GM18907 (cell line): Measurements from ENCODE around the gene TSHZ1.

Experiments
- ATAC-seq: cut with Tn5 transposase; IDR thresholded peaks from one replicate; pipeline ENCODE4 v1.9.1; 2021; ENCODE audit warnings: mild to moderate bottlenecking, moderate library complexity; ENCODE audit not compliant: unreplicated experiment

TSHZ1 gene

DNA sequence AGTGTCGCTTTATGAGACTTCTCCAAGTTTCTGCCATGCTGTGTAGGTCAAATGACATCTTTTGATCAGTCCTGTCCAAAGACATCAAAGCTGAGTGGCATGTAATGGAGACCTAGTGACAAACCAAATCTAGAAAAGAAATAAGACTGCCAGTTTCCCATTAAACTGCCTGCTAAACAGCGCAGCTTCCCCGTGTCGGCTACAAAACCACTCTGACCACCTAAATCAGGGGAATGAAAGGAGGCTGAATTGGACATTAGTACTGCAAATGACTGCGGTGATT lies 57.7 kb downstream of the TSHZ1 start:
- no peak for ATAC-seq

DNA sequence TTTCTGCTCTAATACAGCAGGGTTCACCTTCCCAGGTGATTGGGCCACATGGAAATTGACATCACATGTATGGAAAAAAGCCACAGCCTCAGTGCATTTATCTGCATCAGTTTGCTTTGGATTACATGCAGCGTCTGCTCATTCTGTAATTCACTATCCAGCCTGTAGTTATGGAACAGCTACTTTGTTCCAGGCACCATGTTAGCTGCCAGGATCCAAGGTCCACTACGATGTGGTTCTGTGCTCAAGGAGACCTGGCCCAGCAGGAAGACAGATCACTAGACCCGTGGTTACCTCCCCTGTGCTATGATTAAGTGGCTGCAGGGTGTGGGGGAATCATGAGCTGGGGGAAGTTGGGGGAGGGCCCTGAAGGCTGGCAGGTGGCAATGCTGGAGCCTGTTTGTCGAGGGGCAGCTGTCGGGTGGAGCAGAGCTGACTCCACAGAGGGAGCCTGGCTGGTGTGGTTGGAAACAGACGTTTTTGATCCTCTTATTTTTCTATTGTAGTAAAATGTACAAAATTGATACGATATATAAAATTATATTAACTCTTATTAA lies 58.6 kb downstream of the TSHZ1 start:
- ATAC-seq = no peak

GRCh38 chr18:75269696-75270095 lies 59.1 kb downstream of the TSHZ1 start:
- ATAC-seq = no peak

DNA sequence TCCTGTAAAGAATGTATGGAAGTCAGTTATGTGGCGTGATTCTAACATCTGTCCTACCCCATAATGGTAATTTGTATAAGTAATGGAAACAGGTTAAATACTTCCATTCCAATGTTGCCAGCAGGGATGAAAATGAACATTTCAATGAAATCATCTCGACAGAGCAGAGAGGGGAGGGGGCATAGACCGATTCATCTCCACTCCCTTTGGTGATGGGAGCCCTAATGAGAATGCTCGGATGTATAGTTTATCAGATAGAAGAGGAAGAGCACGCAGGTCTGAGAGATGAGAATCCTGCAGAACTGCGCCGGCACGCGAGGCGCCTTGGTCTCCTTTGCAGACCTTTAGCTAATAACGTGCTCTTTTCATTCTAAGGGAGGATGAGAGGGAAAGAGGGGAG lies 61.4 kb downstream of the TSHZ1 start:
- no peak for ATAC-seq

GRCh38 chr18:75273817-75274216 lies 63.2 kb downstream of the TSHZ1 start:
- no peak for ATAC-seq

GRCh38 chr18:75275226-75275625 lies 64.6 kb downstream of the TSHZ1 start:
- no peak for ATAC-seq

DNA sequence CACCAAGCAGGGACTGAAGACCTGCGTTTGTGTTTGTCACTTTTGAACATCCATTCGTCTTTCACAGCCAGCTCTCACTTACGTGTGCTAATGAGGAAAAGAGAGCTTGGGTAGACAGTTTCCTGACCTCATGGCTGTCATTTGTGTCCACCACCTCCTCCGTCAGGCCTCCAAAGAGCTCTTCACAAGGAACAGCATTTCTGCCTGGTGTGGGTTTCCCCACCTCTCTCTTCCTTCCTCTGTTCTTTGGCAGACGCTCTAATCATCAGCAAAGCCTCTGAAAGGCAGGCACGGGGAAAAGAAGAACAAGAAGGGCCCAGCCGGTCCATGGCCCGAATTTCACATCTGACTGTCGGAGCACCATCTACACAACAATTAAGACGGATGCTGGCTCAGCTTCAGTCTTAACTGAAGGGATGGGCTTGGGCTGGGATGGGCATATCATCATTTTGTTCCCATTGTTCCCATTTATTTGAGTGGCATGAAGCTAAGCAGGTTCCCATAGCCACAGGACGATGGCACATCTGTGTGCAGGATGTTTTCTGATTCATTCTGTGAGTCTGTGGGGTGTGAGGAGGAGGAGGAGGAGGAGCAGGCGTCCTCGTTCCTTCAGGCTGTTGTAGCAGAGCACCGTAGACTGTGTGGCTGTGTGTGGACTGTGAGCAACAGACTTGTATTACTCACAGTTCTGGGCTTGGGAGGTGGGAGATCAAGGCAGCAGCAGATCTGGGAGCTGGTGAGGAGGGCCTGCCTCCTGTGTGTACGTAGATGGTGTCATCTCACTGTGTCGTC lies 66.4 kb downstream of the TSHZ1 start:
- no peak for ATAC-seq

GRCh38 chr18:75277610-75277928 lies 67.0 kb downstream of the TSHZ1 start:
- ATAC-seq = no peak

DNA sequence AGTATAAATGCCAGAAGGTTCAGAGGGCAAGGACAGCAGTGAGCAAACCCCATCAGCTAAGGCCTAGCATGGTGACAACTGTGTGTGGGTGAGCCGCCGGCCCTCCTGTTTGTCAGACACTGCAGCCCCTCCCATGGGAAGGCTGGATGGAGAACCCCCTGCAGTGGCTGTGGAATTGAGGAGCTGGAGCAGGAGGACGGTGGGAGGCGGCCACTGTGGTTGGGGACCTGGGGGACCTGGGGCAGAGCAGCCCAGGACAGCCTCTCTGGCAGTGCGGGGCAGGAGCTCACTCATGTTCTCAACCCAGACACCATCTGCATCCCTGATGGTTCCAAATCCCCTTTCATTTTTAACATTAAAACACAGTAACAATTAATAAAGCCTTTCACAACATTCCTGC lies 68.8 kb downstream of the TSHZ1 start:
- ATAC-seq = no peak

GRCh38 chr18:75280427-75281280 lies 70.1 kb downstream of the TSHZ1 start:
- no peak for ATAC-seq

DNA sequence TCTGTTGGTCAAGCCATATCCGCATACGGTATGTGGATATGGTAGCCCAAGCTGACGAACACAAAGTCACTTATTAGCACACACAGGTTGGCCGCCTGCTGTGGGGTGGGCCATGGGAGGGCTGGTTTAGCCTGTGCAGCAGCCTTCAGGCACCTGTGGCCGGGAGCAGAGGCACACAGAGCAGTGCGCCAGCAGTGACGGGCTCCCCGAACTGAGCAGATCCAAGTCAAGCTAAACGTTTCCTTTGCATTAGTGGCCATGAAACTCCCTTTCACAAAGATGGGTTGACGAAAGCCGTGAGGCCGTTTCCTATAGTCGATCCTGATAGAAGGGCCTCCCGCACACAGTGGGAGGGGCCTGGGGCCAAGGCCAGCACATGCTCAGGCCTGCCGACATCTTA lies 72.1 kb downstream of the TSHZ1 start:
- no peak for ATAC-seq

GRCh38 chr18:75283731-75284130 lies 73.1 kb downstream of the TSHZ1 start:
- ATAC-seq = no peak

- ATAC-seq = no peak
These were observed 74.0 kb downstream of the TSHZ1 start for GRCh38 chr18:75284566-75284965.

DNA sequence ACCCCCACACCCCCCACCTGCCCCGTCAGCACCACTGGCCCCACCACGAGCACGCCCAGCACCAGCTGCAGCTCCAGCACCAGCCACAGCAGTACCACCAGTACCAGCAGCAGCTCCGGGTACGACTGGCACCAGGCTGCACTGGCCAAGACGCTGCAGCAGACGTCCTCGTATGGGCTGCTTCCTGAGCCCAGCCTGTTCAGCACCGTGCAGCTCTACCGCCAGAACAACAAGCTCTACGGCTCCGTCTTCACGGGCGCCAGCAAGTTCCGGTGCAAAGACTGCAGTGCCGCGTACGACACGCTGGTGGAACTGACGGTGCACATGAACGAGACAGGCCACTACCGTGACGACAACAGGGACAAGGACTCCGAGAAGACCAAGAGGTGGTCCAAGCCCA lies 75.3 kb downstream of the TSHZ1 start:
- ATAC-seq = no peak

DNA sequence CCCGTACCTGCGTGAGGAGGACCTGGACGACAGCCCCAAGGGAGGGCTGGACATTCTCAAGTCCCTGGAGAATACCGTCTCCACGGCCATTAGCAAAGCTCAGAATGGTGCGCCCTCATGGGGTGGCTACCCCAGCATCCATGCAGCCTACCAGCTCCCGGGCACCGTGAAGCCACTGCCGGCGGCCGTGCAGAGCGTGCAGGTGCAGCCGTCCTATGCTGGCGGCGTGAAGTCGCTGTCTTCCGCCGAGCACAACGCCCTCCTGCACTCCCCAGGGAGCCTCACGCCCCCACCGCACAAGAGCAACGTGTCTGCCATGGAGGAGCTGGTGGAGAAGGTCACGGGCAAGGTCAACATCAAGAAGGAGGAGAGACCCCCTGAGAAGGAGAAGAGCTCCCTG lies 76.4 kb downstream of the TSHZ1 start:
- ATAC-seq = no peak

DNA sequence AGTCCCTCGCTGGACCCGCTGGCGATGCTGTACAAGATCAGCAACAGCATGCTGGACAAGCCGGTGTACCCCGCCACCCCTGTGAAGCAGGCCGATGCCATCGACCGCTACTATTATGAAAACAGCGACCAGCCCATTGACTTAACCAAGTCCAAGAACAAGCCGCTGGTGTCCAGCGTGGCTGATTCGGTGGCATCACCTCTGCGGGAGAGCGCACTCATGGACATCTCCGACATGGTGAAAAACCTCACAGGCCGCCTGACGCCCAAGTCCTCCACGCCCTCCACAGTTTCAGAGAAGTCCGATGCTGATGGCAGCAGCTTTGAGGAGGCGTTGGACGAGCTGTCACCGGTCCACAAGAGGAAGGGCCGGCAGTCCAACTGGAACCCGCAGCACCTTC lies 77.1 kb downstream of the TSHZ1 start:
- ATAC-seq = no peak

DNA sequence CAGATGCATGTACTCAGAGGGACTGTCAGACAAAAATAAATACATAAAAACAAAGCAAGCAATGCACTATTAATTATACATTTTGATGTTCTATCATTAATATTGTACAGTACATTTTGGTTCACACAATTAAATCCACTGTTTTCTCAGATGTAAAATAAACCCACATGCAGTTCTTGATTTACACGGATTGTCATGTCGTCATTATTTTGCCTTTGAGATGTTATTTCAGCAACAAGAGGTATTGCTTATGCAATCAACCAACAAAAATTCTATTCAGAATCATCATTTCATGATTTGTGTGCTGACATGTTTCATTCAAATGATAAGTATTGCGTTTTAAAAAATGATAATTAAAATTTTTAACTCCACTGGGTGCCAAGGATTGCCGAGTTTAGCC lies 79.2 kb downstream of the TSHZ1 start:
- ATAC-seq = no peak

- no peak for ATAC-seq
These were observed 80.3 kb downstream of the TSHZ1 start for GRCh38 chr18:75290737-75291358.

GRCh38 chr18:75291460-75291859 lies 80.9 kb downstream of the TSHZ1 start:
- ATAC-seq = no peak

DNA sequence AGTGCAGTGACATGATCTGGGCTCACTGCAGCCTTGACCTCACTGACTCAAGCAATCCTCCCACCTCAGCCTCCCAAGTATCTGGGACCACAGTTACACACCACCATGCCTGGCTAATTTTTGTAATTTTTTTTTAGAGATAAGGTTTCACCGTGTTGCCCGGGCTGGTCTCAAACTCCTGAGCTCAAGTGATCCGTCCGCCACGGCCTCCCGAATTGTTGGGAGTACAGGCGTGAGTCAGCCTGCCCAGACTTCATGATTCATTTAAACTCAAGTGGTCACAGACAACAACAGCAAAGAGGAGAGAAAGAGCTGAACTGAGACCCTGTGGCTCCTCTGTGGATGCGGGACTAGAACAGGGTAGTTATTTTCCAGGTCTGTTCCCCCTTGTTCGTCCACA lies 83.0 kb downstream of the TSHZ1 start:
- no peak for ATAC-seq

DNA sequence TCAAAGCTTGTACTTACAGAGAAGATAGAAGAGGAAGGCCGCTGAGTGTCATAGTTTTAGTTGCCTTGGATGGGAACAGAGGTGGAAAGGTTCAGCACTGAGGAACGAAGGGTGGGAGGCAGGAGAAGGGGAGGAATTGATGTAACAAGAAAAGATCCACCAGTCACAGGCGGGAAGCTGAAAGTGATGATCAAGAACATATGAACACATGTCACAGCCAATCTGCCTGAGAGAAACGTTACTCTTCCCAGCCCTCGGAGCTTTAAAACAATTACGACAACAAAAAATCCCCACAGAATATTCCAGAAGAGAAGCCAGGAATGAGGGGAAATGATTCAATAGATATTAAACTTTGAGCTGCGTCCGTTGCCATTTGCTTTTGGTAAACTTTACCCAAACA lies 87.1 kb downstream of the TSHZ1 start:
- ATAC-seq = no peak
